HCT116 (cell line): ENCODE results near the gene NACC2.

Source experiments
- POLR2A ChIP-seq: IDR thresholded peaks from 2 replicates; pipeline ENCODE4 v1.7.0; 2011; ENCODE audit warnings: borderline replicate concordance; ENCODE audit not compliant: insufficient read depth, insufficient read length; ENCODE audit errors: extremely low read depth
- POLR2AphosphoS5 ChIP-seq: IDR thresholded peaks from 2 replicates; pipeline ENCODE4 v1.6.1; 2011; ENCODE audit warnings: mild to moderate bottlenecking, low read depth, low read length, moderate library complexity
- RAD21 ChIP-seq: IDR thresholded peaks from 2 replicates; pipeline ENCODE4 v1.6.1; 2012; ENCODE audit warnings: low read depth, mild to moderate bottlenecking
- TCF7L2 ChIP-seq: IDR thresholded peaks from 2 replicates; pipeline ENCODE4 v1.7.0; 2011; ENCODE audit warnings: borderline replicate concordance, inconsistent platforms; ENCODE audit not compliant: insufficient read depth, insufficient read length; ENCODE audit errors: extremely low read depth
- YY1 ChIP-seq: IDR thresholded peaks from 2 replicates; pipeline ENCODE4 v1.6.1; 2011; ENCODE audit warnings: low read length, low read depth, moderate library complexity, mild to moderate bottlenecking; ENCODE audit not compliant: insufficient replicate concordance; ENCODE audit errors: extremely low read depth
- TF ChIP-seq, protein P1 (sequence below), 3 experiments: fragments of 200-600 bp in 1 of 3; sonication (generic) in 1 of 3; IDR thresholded peaks in 2 of 3; conservative IDR thresholded peaks in 1 of 3; 2 replicates each; pipeline ENCODE4 v1.5.1; 2012 to 2017; ENCODE audit warnings: low read depth in 2 of 3, low read length in 2 of 3, antibody characterized with exemption in 1 of 3, borderline replicate concordance in 1 of 3, control low read depth in 1 of 3, mild to moderate bottlenecking in 1 of 3, mixed read lengths in 1 of 3, mixed run types in 1 of 3, moderate library complexity in 1 of 3; ENCODE audit not compliant: insufficient read depth in 1 of 3
- TF ChIP-seq, protein P2 (sequence below): IDR thresholded peaks from 2 replicates; pipeline ENCODE4 v1.6.1; 2012; ENCODE audit warnings: low read depth

DNA sequence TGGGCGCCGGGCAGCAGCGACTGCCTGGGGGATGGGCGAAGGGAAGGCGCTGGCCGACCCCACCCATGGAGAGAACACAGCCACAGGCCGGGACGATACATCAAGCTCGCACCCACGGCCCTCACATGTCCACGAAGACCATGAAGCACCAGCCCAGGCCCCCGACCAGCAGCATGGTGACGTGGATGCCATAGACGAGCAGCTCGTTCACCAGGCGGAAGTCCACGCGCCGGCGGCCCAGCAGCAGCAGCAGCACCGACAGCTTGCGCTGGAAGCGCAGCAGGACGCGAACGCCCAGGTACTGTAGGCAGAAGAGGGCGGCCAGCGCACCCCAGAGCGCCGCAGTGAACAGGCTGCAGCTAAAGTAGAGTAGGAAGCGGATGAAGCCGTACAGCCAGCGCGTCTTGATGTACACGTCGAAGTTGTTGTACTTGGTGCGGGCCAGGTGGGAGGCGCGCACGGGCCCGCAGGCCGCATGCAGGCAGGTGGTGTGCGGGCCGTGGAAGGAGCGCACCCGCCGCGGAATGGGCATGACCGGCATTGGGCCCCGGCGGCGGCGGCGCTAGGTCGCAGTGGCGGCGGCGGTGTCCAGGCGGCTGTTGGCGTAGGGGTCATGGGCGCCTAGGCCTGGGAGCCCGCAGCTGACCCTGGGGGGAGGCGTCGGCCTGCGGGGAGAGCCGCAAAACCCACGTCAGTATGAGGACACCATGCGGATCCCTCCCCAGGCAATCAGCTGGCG, 21.4 kb upstream of the NACC2 start:
- TF ChIP-seq POLR2AphosphoS5 (no peak), RAD21 (no peak), YY1 (no peak), TCF7L2 (no peak), POLR2A (no peak)
- TF ChIP-seq, protein P1, sequence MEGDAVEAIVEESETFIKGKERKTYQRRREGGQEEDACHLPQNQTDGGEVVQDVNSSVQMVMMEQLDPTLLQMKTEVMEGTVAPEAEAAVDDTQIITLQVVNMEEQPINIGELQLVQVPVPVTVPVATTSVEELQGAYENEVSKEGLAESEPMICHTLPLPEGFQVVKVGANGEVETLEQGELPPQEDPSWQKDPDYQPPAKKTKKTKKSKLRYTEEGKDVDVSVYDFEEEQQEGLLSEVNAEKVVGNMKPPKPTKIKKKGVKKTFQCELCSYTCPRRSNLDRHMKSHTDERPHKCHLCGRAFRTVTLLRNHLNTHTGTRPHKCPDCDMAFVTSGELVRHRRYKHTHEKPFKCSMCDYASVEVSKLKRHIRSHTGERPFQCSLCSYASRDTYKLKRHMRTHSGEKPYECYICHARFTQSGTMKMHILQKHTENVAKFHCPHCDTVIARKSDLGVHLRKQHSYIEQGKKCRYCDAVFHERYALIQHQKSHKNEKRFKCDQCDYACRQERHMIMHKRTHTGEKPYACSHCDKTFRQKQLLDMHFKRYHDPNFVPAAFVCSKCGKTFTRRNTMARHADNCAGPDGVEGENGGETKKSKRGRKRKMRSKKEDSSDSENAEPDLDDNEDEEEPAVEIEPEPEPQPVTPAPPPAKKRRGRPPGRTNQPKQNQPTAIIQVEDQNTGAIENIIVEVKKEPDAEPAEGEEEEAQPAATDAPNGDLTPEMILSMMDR (IDR thresholded peaks at IDR 0.05 in 2 of 3, conservative IDR thresholded peaks at IDR 0.05 in 1 of 3; ENCODE audit: borderline replicate concordance in 1 of 3, insufficient read depth in 1 of 3, low read depth in 2 of 3, low read length in 2 of 3) = no peak
- TF ChIP-seq, protein P2, sequence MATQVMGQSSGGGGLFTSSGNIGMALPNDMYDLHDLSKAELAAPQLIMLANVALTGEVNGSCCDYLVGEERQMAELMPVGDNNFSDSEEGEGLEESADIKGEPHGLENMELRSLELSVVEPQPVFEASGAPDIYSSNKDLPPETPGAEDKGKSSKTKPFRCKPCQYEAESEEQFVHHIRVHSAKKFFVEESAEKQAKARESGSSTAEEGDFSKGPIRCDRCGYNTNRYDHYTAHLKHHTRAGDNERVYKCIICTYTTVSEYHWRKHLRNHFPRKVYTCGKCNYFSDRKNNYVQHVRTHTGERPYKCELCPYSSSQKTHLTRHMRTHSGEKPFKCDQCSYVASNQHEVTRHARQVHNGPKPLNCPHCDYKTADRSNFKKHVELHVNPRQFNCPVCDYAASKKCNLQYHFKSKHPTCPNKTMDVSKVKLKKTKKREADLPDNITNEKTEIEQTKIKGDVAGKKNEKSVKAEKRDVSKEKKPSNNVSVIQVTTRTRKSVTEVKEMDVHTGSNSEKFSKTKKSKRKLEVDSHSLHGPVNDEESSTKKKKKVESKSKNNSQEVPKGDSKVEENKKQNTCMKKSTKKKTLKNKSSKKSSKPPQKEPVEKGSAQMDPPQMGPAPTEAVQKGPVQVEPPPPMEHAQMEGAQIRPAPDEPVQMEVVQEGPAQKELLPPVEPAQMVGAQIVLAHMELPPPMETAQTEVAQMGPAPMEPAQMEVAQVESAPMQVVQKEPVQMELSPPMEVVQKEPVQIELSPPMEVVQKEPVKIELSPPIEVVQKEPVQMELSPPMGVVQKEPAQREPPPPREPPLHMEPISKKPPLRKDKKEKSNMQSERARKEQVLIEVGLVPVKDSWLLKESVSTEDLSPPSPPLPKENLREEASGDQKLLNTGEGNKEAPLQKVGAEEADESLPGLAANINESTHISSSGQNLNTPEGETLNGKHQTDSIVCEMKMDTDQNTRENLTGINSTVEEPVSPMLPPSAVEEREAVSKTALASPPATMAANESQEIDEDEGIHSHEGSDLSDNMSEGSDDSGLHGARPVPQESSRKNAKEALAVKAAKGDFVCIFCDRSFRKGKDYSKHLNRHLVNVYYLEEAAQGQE = no peak
